ENCODE data around the gene C9orf72. TPM values are rescaled to one million over a fixed set of nuclear protein-coding genes. Genes with fewer than 3 reads are reported as not detected.
"Not testable (repeated sequence)": the region's sequence is repeated elsewhere in the genome, so short reads cannot be mapped to it uniquely, and the experiment has no call there.

The C9orf72 gene
- total RNA-seq, 1 experiment from 2014 or later: 4.9 TPM

DNA sequence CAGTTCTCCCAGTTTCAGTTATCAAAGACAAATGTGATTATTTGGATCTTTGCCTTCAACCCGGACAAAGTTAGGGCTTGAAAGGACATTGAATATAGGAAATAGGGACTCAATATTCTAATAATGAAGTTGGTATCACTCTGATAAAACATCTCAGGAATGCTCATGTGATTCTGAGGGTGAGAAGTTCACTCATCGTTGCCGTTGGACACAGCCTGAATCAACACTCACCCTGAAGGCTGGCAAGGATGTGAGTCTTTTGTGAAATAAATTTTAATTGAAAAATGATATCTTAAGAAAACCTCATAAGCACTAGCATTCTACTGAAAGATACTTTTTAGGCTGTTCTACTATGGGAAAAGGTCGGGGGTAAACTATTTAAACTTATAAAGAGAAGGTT is 44.8 kb upstream of the C9orf72 start:
- Histone ChIP-seq H3K79me2 (ENCODE audit: low read depth) (no peaks in the 10 kb centered on the region), H3K9me3 (ENCODE audit: insufficient read depth, low read depth) (no peaks in the 10 kb centered on the region), H3K27me3 (ENCODE audit: insufficient read depth, low read depth) (no peaks in the 10 kb centered on the region), H3K27ac (no peak overlapping the region), H3K4me3 (no peak overlapping the region), H3K4me2 (no peak overlapping the region), H3K9me2 (ENCODE audit: insufficient read depth) (no peaks in the 10 kb centered on the region), H3K4me1 (replicated peaks; ENCODE audit: insufficient read depth) (no peaks in the 10 kb centered on the region), H4K20me1 (ENCODE audit: insufficient read depth) (no peaks in the 10 kb centered on the region), H3F3A (ENCODE audit: insufficient read depth, low read depth) (no peaks in the 10 kb centered on the region), H2AFZ (no peak overlapping the region), H3K36me3 (ENCODE audit: low read depth) (no peaks in the 10 kb centered on the region)
- BruUV-seq (replicated peaks): no TSS peak
- TF ChIP-seq EZH2 (IDR thresholded peaks at IDR 0.05; ENCODE audit: low read depth): no peak
- TF ChIP-seq, protein P1, sequence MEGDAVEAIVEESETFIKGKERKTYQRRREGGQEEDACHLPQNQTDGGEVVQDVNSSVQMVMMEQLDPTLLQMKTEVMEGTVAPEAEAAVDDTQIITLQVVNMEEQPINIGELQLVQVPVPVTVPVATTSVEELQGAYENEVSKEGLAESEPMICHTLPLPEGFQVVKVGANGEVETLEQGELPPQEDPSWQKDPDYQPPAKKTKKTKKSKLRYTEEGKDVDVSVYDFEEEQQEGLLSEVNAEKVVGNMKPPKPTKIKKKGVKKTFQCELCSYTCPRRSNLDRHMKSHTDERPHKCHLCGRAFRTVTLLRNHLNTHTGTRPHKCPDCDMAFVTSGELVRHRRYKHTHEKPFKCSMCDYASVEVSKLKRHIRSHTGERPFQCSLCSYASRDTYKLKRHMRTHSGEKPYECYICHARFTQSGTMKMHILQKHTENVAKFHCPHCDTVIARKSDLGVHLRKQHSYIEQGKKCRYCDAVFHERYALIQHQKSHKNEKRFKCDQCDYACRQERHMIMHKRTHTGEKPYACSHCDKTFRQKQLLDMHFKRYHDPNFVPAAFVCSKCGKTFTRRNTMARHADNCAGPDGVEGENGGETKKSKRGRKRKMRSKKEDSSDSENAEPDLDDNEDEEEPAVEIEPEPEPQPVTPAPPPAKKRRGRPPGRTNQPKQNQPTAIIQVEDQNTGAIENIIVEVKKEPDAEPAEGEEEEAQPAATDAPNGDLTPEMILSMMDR (conservative IDR thresholded peaks at IDR 0.05): no peak
- DNase-seq: no peak
- CTCF ChIA-PET: no interaction called here
- intact Hi-C loops (cut with micrococcal nuclease; ENCODE audit: unreplicated experiment): no loop called here
- POLR2A ChIA-PET (ENCODE audit: unreplicated experiment): no interaction called here

DNA sequence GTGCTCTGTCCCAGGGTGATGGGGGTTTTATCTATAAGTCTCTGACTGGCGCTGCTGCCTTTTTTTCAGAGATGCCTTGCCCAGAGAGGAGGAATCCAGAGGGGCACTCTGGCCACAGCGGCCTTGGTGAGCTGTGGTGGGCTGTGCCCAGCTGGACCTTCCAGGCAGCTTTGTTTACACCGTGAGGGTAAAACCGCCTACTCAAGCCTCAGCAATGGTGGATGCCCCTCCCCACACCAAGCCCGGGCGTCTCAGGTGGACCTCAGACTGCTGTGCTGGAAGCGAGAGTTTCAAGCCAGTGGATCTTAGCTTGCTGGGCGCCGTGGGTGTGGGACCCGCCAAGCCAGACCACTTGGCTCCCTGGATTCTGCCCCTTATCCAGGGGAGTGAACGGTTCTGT is 41.3 kb upstream of the C9orf72 start:
- TF ChIP-seq, protein P1 (conservative IDR thresholded peaks at IDR 0.05): no peak
- no peak for TF ChIP-seq EZH2 (IDR thresholded peaks at IDR 0.05; ENCODE audit: low read depth)
- Histone ChIP-seq H3K9me2 (ENCODE audit: insufficient read depth) (no peaks in the 10 kb centered on the region), H3K4me1 (replicated peaks; ENCODE audit: insufficient read depth) (no peaks in the 10 kb centered on the region), H3F3A (ENCODE audit: insufficient read depth, low read depth) (no peaks in the 10 kb centered on the region), H3K4me3 (no peak overlapping the region), H3K27me3 (ENCODE audit: insufficient read depth, low read depth) (no peaks in the 10 kb centered on the region; the same call in 1 of the 2 replicates), H3K4me2 (no peak overlapping the region), H2AFZ (no peak overlapping the region), H4K20me1 (ENCODE audit: insufficient read depth) (no peaks in the 10 kb centered on the region), H3K9me3 (ENCODE audit: insufficient read depth, low read depth) (no peaks in the 10 kb centered on the region), H3K27ac (no peak overlapping the region), H3K36me3 (ENCODE audit: low read depth) (no peaks in the 10 kb centered on the region), H3K79me2 (ENCODE audit: low read depth) (no peaks in the 10 kb centered on the region)
- ChIA-PET CTCF (no interaction called here), POLR2A (ENCODE audit: unreplicated experiment) (no interaction called here)
- intact Hi-C loops (cut with micrococcal nuclease; ENCODE audit: unreplicated experiment): no loop called here
- DNase-seq: no peak
- BruUV-seq (replicated peaks): no TSS peak

GRCh38 chr9:27612036-27612435 is 38.8 kb upstream of the C9orf72 start:
- intact Hi-C loops (cut with micrococcal nuclease; ENCODE audit: unreplicated experiment); H3K27me3 ChIP-seq (ENCODE audit: insufficient read depth, low read depth); H3K36me3 ChIP-seq (ENCODE audit: low read depth); POLR2A ChIA-PET (ENCODE audit: unreplicated experiment); H4K20me1 ChIP-seq (ENCODE audit: insufficient read depth); H3K4me1 ChIP-seq (replicated peaks; ENCODE audit: insufficient read depth); H3K27ac ChIP-seq; CTCF ChIA-PET; BruUV-seq (replicated peaks); H3K9me2 ChIP-seq (ENCODE audit: insufficient read depth); DNase-seq; H3K79me2 ChIP-seq (ENCODE audit: low read depth); H3K4me3 ChIP-seq; H2AFZ ChIP-seq; H3F3A ChIP-seq (ENCODE audit: insufficient read depth, low read depth); H3K4me2 ChIP-seq; H3K9me3 ChIP-seq (ENCODE audit: insufficient read depth, low read depth): not testable (repeated sequence)

- Histone ChIP-seq H3K27ac (no peak overlapping the region), H4K20me1 (ENCODE audit: insufficient read depth) (no peaks in the 10 kb centered on the region), H2AFZ (no peak overlapping the region), H3K27me3 (ENCODE audit: insufficient read depth, low read depth) (no peaks in the 10 kb centered on the region; the same call in 1 of the 2 replicates), H3K9me2 (ENCODE audit: insufficient read depth) (no peaks in the 10 kb centered on the region), H3K9me3 (ENCODE audit: insufficient read depth, low read depth) (no peaks in the 10 kb centered on the region), H3K4me2 (no peak overlapping the region), H3K79me2 (ENCODE audit: low read depth) (no peaks in the 10 kb centered on the region), H3F3A (ENCODE audit: insufficient read depth, low read depth) (no peaks in the 10 kb centered on the region), H3K4me1 (replicated peaks; ENCODE audit: insufficient read depth) (no peaks in the 10 kb centered on the region), H3K4me3 (no peak overlapping the region), H3K36me3 (ENCODE audit: low read depth) (no peaks in the 10 kb centered on the region)
- ChIA-PET CTCF (no interaction called here), POLR2A (ENCODE audit: unreplicated experiment) (no interaction called here)
- TF ChIP-seq, protein P1 (conservative IDR thresholded peaks at IDR 0.05): no peak
- no peak for TF ChIP-seq EZH2 (IDR thresholded peaks at IDR 0.05; ENCODE audit: low read depth)
- intact Hi-C loops (cut with micrococcal nuclease; ENCODE audit: unreplicated experiment): no loop called here
- DNase-seq: no peak
- BruUV-seq (replicated peaks): no TSS peak
Measured at GRCh38 chr9:27610622-27611021, 37.3 kb upstream of the C9orf72 start.
